ENCODE measurements around the gene LCN15. TPM values are rescaled to one million over a fixed set of nuclear protein-coding genes. Genes with fewer than 3 reads are reported as not detected.
"Not testable (repeated sequence)": the region's sequence is repeated elsewhere in the genome, so short reads cannot be mapped to it uniquely, and the experiment has no call there.

LCN15 gene
- polyA plus RNA-seq, 1 donor (not counting 4 experiments of a cell fraction or from before 2014, with no cell fraction given), result not detected

GRCh38 chr9:136799079-136799853 lies 34.9 kb upstream of the LCN15 start:
- Histone ChIP-seq H3K9ac (ENCODE audit: control insufficient read depth, extremely low read depth, insufficient read depth, low read length) (no peak overlapping the region), H3K4me1 (ENCODE audit: control insufficient read depth, extremely low read depth, insufficient read depth, low read length) (peaks cover 19% of the 10 kb centered on the region), H3K4me2 (ENCODE audit: control insufficient read depth, extremely low read depth, insufficient read depth, low read depth, low read length) (peak overlapping the region; percentile 66), H3K36me3 (ENCODE audit: control insufficient read depth in 2 of 2, extremely low read depth in 1 of 2, insufficient read depth in 2 of 2, low read length in 2 of 2) (peaks cover 0 to 2% of the 10 kb centered on the region in 2 experiments), H3K27ac (ENCODE audit: control insufficient read depth, insufficient read depth, low read length) (no peak overlapping the region), H2AFZ (ENCODE audit: control insufficient read depth, low read length) (no peak overlapping the region), H3K27me3 (ENCODE audit: control insufficient read depth, extremely low read depth, insufficient read depth, low read length) (peaks cover 29% of the 10 kb centered on the region), H4K20me1 (ENCODE audit: control insufficient read depth, extremely low read depth, insufficient read depth, low read length) (peaks cover 4% of the 10 kb centered on the region), H3K79me2 (ENCODE audit: control insufficient read depth, insufficient read depth, low read length) (no peaks in the 10 kb centered on the region), H3K9me3 (ENCODE audit: control insufficient read depth, low read depth, low read length) (no peaks in the 10 kb centered on the region), H3K4me3 (ENCODE audit: control insufficient read depth in 2 of 3, extremely low read depth in 1 of 3, insufficient read depth in 2 of 3, low read depth in 1 of 3, low read length in 3 of 3) (peak overlapping the region; percentile 7 to 32 (median 27)), H3K9me1 (ENCODE audit: control insufficient read depth, extremely low read depth, insufficient read depth, low read length) (no peaks in the 10 kb centered on the region)
- dilution Hi-C loops (cut with MboI; ENCODE audit: extremely low pct_ligation_motif_present, low sequenced_read_pairs), result no loop called here
- TF ChIP-seq EZH2 (IDR thresholded peaks at IDR 0.05; ENCODE audit: low read length) (no peak), CTCF (optimal IDR thresholded peaks at IDR 0.05 in 1 of 3, IDR thresholded peaks at IDR 0.05 in 1 of 3, conservative IDR thresholded peaks at IDR 0.05 in 1 of 3; ENCODE audit: extremely low read depth in 1 of 3, insufficient read depth in 2 of 3, low read length in 3 of 3) (no peak)
- DNase-seq (ENCODE audit: low read depth, low spot score), result no peak
- no peak for FAIRE-seq

GRCh38 chr9:136798708-136799078 lies 34.4 kb upstream of the LCN15 start:
- Histone ChIP-seq H4K20me1 (ENCODE audit: control insufficient read depth, extremely low read depth, insufficient read depth, low read length) (peaks cover 4% of the 10 kb centered on the region), H3K4me1 (ENCODE audit: control insufficient read depth, extremely low read depth, insufficient read depth, low read length) (peaks cover 19% of the 10 kb centered on the region), H3K4me3 (ENCODE audit: control insufficient read depth in 2 of 3, extremely low read depth in 1 of 3, insufficient read depth in 2 of 3, low read depth in 1 of 3, low read length in 3 of 3) (no peak overlapping the region), H3K9me1 (ENCODE audit: control insufficient read depth, extremely low read depth, insufficient read depth, low read length) (no peaks in the 10 kb centered on the region), H3K27ac (ENCODE audit: control insufficient read depth, insufficient read depth, low read length) (no peak overlapping the region), H3K9me3 (ENCODE audit: control insufficient read depth, low read depth, low read length) (no peaks in the 10 kb centered on the region), H3K4me2 (ENCODE audit: control insufficient read depth, extremely low read depth, insufficient read depth, low read depth, low read length) (no peak overlapping the region), H3K36me3 (ENCODE audit: control insufficient read depth in 2 of 2, extremely low read depth in 1 of 2, insufficient read depth in 2 of 2, low read length in 2 of 2) (peaks cover 2 to 3% of the 10 kb centered on the region in 2 experiments), H3K79me2 (ENCODE audit: control insufficient read depth, insufficient read depth, low read length) (no peaks in the 10 kb centered on the region), H3K27me3 (ENCODE audit: control insufficient read depth, extremely low read depth, insufficient read depth, low read length) (peaks cover 29% of the 10 kb centered on the region), H2AFZ (ENCODE audit: control insufficient read depth, low read length) (no peak overlapping the region), H3K9ac (ENCODE audit: control insufficient read depth, extremely low read depth, insufficient read depth, low read length) (no peak overlapping the region)
- no peak for TF ChIP-seq CTCF (optimal IDR thresholded peaks at IDR 0.05 in 1 of 3, IDR thresholded peaks at IDR 0.05 in 1 of 3, conservative IDR thresholded peaks at IDR 0.05 in 1 of 3; ENCODE audit: extremely low read depth in 1 of 3, insufficient read depth in 2 of 3, low read length in 3 of 3)
- no peak for TF ChIP-seq EZH2 (IDR thresholded peaks at IDR 0.05; ENCODE audit: low read length)
- DNase-seq (ENCODE audit: low read depth, low spot score), result no peak
- dilution Hi-C loops (cut with MboI; ENCODE audit: extremely low pct_ligation_motif_present, low sequenced_read_pairs), result no loop called here
- FAIRE-seq, result no peak

GRCh38 chr9:136796775-136797347 lies 32.5 kb upstream of the LCN15 start:
- H3K9me1 ChIP-seq (ENCODE audit: control insufficient read depth, extremely low read depth, insufficient read depth, low read length); H2AFZ ChIP-seq (ENCODE audit: control insufficient read depth, low read length); H3K9ac ChIP-seq (ENCODE audit: control insufficient read depth, extremely low read depth, insufficient read depth, low read length); H3K79me2 ChIP-seq (ENCODE audit: control insufficient read depth, insufficient read depth, low read length); H3K4me2 ChIP-seq (ENCODE audit: control insufficient read depth, extremely low read depth, insufficient read depth, low read depth, low read length); DNase-seq (ENCODE audit: low read depth, low spot score); H3K9me3 ChIP-seq (ENCODE audit: control insufficient read depth, low read depth, low read length); H3K4me3 ChIP-seq (ENCODE audit: control insufficient read depth in 2 of 3, extremely low read depth in 1 of 3, insufficient read depth in 2 of 3, low read depth in 1 of 3, low read length in 3 of 3); H3K27ac ChIP-seq (ENCODE audit: control insufficient read depth, insufficient read depth, low read length); FAIRE-seq; dilution Hi-C loops (cut with MboI; ENCODE audit: extremely low pct_ligation_motif_present, low sequenced_read_pairs): not testable (repeated sequence)
- H4K20me1 ChIP-seq (ENCODE audit: control insufficient read depth, extremely low read depth, insufficient read depth, low read length), result peaks cover 17% of the 10 kb centered on the region
- peaks cover 29% of the 10 kb centered on the region for H3K27me3 ChIP-seq (ENCODE audit: control insufficient read depth, extremely low read depth, insufficient read depth, low read length)
- H3K4me1 ChIP-seq (ENCODE audit: control insufficient read depth, extremely low read depth, insufficient read depth, low read length), result peaks cover 26% of the 10 kb centered on the region
- H3K36me3 ChIP-seq (ENCODE audit: control insufficient read depth in 2 of 2, extremely low read depth in 1 of 2, insufficient read depth in 2 of 2, low read length in 2 of 2), result peaks cover 8 to 17% of the 10 kb centered on the region in 2 experiments

Data from keratinocyte (primary cell).